ENCODE measurements around the gene CDC42BPA. TPM values are rescaled to one million over a fixed set of nuclear protein-coding genes. Genes with fewer than 3 reads are reported as not detected.

The CDC42BPA gene
- total and polyA plus RNA-seq, 2 of the 13 experiments (the other 11 are each of a cell fraction or from before 2014, with no cell fraction given), result 6.5 to 16.0 TPM

DNA sequence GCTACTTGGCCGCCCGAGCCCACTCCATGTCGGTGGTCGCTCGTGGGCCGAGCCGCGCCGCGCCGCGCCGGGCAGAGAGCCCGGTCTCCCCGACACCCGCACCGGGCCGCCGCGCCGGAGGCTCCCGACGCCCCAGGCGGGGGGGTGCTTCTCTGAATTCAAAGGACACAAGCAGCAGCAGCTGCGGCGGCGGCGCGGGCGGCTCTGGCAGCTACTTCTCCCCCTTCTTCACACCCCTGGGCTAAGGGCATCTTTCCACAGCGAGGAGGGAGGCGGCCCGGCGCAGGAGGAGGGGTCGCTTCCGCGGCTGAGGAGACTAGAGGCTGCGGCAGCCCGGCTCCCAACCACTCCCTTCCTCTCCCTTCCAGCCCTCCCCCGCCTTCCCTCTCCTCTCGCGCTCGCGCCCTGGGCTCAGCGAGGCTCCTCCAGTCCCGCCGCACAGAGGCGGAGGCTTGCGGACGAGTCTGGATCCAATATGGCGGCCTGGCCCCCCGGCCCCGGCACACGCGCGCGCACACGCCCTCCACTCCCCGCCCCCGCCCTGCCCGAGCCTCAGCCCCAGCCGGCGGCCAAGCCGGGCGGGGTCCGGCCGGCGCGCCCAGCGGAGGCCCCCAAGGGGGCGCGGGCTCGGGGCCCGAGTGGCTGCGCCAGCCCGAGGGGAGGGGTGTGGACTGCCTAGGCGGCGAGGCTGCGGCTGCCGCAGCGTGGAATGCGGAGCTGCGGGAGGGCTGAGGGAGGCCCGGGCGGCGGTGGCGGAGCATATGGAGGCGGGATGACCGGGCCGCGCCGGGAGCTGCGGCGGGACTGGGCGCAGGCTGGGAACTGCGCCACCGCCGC, at the start of gene CDC42BPA (continued):
- TF ChIP-seq, protein P1, sequence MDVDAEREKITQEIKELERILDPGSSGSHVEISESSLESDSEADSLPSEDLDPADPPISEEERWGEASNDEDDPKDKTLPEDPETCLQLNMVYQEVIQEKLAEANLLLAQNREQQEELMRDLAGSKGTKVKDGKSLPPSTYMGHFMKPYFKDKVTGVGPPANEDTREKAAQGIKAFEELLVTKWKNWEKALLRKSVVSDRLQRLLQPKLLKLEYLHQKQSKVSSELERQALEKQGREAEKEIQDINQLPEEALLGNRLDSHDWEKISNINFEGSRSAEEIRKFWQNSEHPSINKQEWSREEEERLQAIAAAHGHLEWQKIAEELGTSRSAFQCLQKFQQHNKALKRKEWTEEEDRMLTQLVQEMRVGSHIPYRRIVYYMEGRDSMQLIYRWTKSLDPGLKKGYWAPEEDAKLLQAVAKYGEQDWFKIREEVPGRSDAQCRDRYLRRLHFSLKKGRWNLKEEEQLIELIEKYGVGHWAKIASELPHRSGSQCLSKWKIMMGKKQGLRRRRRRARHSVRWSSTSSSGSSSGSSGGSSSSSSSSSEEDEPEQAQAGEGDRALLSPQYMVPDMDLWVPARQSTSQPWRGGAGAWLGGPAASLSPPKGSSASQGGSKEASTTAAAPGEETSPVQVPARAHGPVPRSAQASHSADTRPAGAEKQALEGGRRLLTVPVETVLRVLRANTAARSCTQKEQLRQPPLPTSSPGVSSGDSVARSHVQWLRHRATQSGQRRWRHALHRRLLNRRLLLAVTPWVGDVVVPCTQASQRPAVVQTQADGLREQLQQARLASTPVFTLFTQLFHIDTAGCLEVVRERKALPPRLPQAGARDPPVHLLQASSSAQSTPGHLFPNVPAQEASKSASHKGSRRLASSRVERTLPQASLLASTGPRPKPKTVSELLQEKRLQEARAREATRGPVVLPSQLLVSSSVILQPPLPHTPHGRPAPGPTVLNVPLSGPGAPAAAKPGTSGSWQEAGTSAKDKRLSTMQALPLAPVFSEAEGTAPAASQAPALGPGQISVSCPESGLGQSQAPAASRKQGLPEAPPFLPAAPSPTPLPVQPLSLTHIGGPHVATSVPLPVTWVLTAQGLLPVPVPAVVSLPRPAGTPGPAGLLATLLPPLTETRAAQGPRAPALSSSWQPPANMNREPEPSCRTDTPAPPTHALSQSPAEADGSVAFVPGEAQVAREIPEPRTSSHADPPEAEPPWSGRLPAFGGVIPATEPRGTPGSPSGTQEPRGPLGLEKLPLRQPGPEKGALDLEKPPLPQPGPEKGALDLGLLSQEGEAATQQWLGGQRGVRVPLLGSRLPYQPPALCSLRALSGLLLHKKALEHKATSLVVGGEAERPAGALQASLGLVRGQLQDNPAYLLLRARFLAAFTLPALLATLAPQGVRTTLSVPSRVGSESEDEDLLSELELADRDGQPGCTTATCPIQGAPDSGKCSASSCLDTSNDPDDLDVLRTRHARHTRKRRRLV (CRISPR knock-in tag; IDR thresholded peaks at IDR 0.05), result no peak
- no peak for TF ChIP-seq BHLHE40 (IDR thresholded peaks at IDR 0.05; ENCODE audit: low read length)
- no peak for TF ChIP-seq ARHGAP35 (CRISPR knock-in tag; IDR thresholded peaks at IDR 0.05; ENCODE audit: borderline replicate concordance)
- TF ChIP-seq HNRNPLL (IDR thresholded peaks at IDR 0.05; ENCODE audit: low read depth, low read length, poor library complexity, severe bottlenecking), result peak; percentile 97
- TF ChIP-seq, protein P2, sequence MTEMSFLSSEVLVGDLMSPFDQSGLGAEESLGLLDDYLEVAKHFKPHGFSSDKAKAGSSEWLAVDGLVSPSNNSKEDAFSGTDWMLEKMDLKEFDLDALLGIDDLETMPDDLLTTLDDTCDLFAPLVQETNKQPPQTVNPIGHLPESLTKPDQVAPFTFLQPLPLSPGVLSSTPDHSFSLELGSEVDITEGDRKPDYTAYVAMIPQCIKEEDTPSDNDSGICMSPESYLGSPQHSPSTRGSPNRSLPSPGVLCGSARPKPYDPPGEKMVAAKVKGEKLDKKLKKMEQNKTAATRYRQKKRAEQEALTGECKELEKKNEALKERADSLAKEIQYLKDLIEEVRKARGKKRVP (CRISPR knock-in tag; IDR thresholded peaks at IDR 0.05), result no peak
- peak; percentile 58; the same call in 1 of the 2 replicates for TF ChIP-seq GABPB1 (CRISPR knock-in tag; IDR thresholded peaks at IDR 0.05)
- no peak for TF ChIP-seq MED8 (CRISPR knock-in tag; IDR thresholded peaks at IDR 0.05; ENCODE audit: insufficient replicate concordance)
- no peak for TF ChIP-seq RAD51 (IDR thresholded peaks at IDR 0.05; ENCODE audit: borderline replicate concordance)
- TF ChIP-seq ZNF430 (CRISPR knock-in tag; IDR thresholded peaks at IDR 0.05), result no peak
- no peak for TF ChIP-seq MBD4 (IDR thresholded peaks at IDR 0.05; ENCODE audit: borderline replicate concordance, low read length)
- TF ChIP-seq SIX4 (CRISPR knock-in tag; IDR thresholded peaks at IDR 0.05), result no peak
- no peak for TF ChIP-seq ZNF879 (CRISPR knock-in tag; IDR thresholded peaks at IDR 0.05)
- TF ChIP-seq YEATS4 (CRISPR knock-in tag; IDR thresholded peaks at IDR 0.05; ENCODE audit: borderline replicate concordance), result peak; percentile 34
- no peak for TF ChIP-seq NR1H2 (CRISPR knock-in tag; IDR thresholded peaks at IDR 0.05; ENCODE audit: borderline replicate concordance, low read depth)
- TF ChIP-seq HDAC1 (CRISPR knock-in tag; IDR thresholded peaks at IDR 0.05), result no peak; the same call in 1 of the 2 replicates
- no peak for TF ChIP-seq RFX5 (IDR thresholded peaks at IDR 0.05; ENCODE audit: low read depth, low read length)
- peak; percentile 49 for TF ChIP-seq ASH2L (IDR thresholded peaks at IDR 0.05; ENCODE audit: insufficient read length, low read depth, low read length)
- TF ChIP-seq, protein P3, sequence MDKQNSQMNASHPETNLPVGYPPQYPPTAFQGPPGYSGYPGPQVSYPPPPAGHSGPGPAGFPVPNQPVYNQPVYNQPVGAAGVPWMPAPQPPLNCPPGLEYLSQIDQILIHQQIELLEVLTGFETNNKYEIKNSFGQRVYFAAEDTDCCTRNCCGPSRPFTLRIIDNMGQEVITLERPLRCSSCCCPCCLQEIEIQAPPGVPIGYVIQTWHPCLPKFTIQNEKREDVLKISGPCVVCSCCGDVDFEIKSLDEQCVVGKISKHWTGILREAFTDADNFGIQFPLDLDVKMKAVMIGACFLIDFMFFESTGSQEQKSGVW (CRISPR knock-in tag; IDR thresholded peaks at IDR 0.05; ENCODE audit: borderline replicate concordance), result no peak
- TF ChIP-seq PTBP1 (IDR thresholded peaks at IDR 0.05; ENCODE audit: low read depth, low read length, poor library complexity, severe bottlenecking), result no peak
- no peak for TF ChIP-seq PHB2 (IDR thresholded peaks at IDR 0.05; ENCODE audit: partially characterized antibody)
- no peak for TF ChIP-seq PHF5A (CRISPR knock-in tag; IDR thresholded peaks at IDR 0.05; ENCODE audit: low read depth, unreplicated experiment)
